ENCODE measurements around the gene PIMREG. TPM values are rescaled to one million over a fixed set of nuclear protein-coding genes. Genes with fewer than 3 reads are reported as not detected.
A peak's percentile ranks its signal among the peaks of the same experiment; 100 is the strongest.

Gene PIMREG
- 1 to 10 TPM; 6.6 to 7.3 TPM for total RNA-seq

- no peaks in the 10 kb centered on the region for H3K9me3 Mint-ChIP-seq
- ATAC-seq (replicated peaks in 1 of 2), result peak; percentile 95 to 96
These were observed at the start of gene PIMREG for GRCh38 chr17:6443692-6444570. Gene PIMREG, plus strand, starts transcription at chr17:6444455. Its CDS starts 656 bp downstream, at chr17:6445111.

GRCh38 chr17:6398955-6399354, 45.3 kb upstream of the PIMREG start:
- peaks cover 3 to 5% of the 10 kb centered on the region in 2 donors for H3K9me3 Mint-ChIP-seq
- no peak overlapping the region for H3K27ac Mint-ChIP-seq
- H3K27me3 Mint-ChIP-seq (ENCODE audit: low read depth), result peaks cover 29% of the 10 kb centered on the region
- no peak for ATAC-seq (replicated peaks in 1 of 2)
- no peak overlapping the region for H3K4me3 Mint-ChIP-seq
- DNase-seq, result no peak
- no peaks in the 10 kb centered on the region for H3K4me1 Mint-ChIP-seq (ENCODE audit: low read depth)
- H3K36me3 Mint-ChIP-seq (ENCODE audit: insufficient read depth in 2 of 2), result peaks cover 0 to 2% of the 10 kb centered on the region in 2 donors

More at GRCh38 chr17:6443692-6444570, at the start of gene PIMREG:
- H3K27me3 Mint-ChIP-seq (ENCODE audit: low read depth), result peaks cover 29% of the 10 kb centered on the region
- H3K4me3 Mint-ChIP-seq, result peak within 1 kb of the TSS; percentile 88 to 98
- peaks cover 16% of the 10 kb centered on the region for H3K4me1 Mint-ChIP-seq (ENCODE audit: low read depth)
- no peaks in the 10 kb centered on the region for H3K36me3 Mint-ChIP-seq (ENCODE audit: insufficient read depth in 2 of 2)
- DNase-seq, result peak; percentile 95 to 96
- H3K27ac Mint-ChIP-seq, result peak within 1 kb of the TSS; percentile 49

GRCh38 chr17:6402258-6402657, 42.0 kb upstream of the PIMREG start:
- no peaks in the 10 kb centered on the region for H3K4me1 Mint-ChIP-seq (ENCODE audit: low read depth)
- H3K27me3 Mint-ChIP-seq (ENCODE audit: low read depth), result peaks cover 28% of the 10 kb centered on the region
- H3K4me3 Mint-ChIP-seq, result no peak overlapping the region
- DNase-seq (no peak), ATAC-seq (replicated peaks in 1 of 2) (no peak)
- peaks cover 0 to 2% of the 10 kb centered on the region in 2 donors for H3K36me3 Mint-ChIP-seq (ENCODE audit: insufficient read depth in 2 of 2)
- H3K27ac Mint-ChIP-seq, result no peak overlapping the region
- H3K9me3 Mint-ChIP-seq, result peaks cover 3 to 5% of the 10 kb centered on the region in 2 donors

- ATAC-seq (replicated peaks in 1 of 2) (no peak), DNase-seq (no peak)
- no peaks in the 10 kb centered on the region for H3K9me3 Mint-ChIP-seq
- H3K27me3 Mint-ChIP-seq (ENCODE audit: low read depth), result peaks cover 33% of the 10 kb centered on the region
- no peak overlapping the region for H3K27ac Mint-ChIP-seq
- H3K4me3 Mint-ChIP-seq, result no peak overlapping the region
- H3K36me3 Mint-ChIP-seq (ENCODE audit: insufficient read depth in 2 of 2), result no peaks in the 10 kb centered on the region
- no peaks in the 10 kb centered on the region for H3K4me1 Mint-ChIP-seq (ENCODE audit: low read depth)
These were observed 36.0 kb upstream of the PIMREG start for GRCh38 chr17:6408276-6408675.

GRCh38 chr17:6408735-6409134, 35.5 kb upstream of the PIMREG start:
- Mint-ChIP-seq H3K36me3 (ENCODE audit: insufficient read depth in 2 of 2) (no peaks in the 10 kb centered on the region), H3K9me3 (no peaks in the 10 kb centered on the region), H3K4me1 (ENCODE audit: low read depth) (no peaks in the 10 kb centered on the region), H3K4me3 (no peak overlapping the region), H3K27me3 (ENCODE audit: low read depth) (peaks cover 30% of the 10 kb centered on the region), H3K27ac (no peak overlapping the region)
- ATAC-seq (replicated peaks in 1 of 2) (no peak), DNase-seq (no peak)

- Mint-ChIP-seq H3K4me3 (no peak overlapping the region), H3K9me3 (no peaks in the 10 kb centered on the region), H3K27me3 (ENCODE audit: low read depth) (peaks cover 15% of the 10 kb centered on the region), H3K27ac (no peak overlapping the region), H3K36me3 (ENCODE audit: insufficient read depth in 2 of 2) (no peaks in the 10 kb centered on the region), H3K4me1 (ENCODE audit: low read depth) (no peaks in the 10 kb centered on the region)
- ATAC-seq (replicated peaks in 1 of 2) (peak; percentile 45 to 52), DNase-seq (no peak)
These were observed 31.2 kb upstream of the PIMREG start for GRCh38 chr17:6413065-6413464.

- no peak overlapping the region for H3K27ac Mint-ChIP-seq
- no peaks in the 10 kb centered on the region for H3K9me3 Mint-ChIP-seq
- no peak overlapping the region for H3K4me3 Mint-ChIP-seq
- H3K4me1 Mint-ChIP-seq (ENCODE audit: low read depth), result no peaks in the 10 kb centered on the region
- DNase-seq (no peak), ATAC-seq (replicated peaks in 1 of 2) (no peak)
- no peaks in the 10 kb centered on the region for H3K36me3 Mint-ChIP-seq (ENCODE audit: insufficient read depth in 2 of 2)
- peaks cover 13% of the 10 kb centered on the region for H3K27me3 Mint-ChIP-seq (ENCODE audit: low read depth)
These were observed 28.6 kb upstream of the PIMREG start for GRCh38 chr17:6415616-6416015.

- peaks cover 28% of the 10 kb centered on the region for H3K27me3 Mint-ChIP-seq (ENCODE audit: low read depth)
These were observed 24.0 kb upstream of the PIMREG start for GRCh38 chr17:6420173-6420641.

GRCh38 chr17:6421700-6422604, 22.3 kb upstream of the PIMREG start:
- peak; percentile 73 to 87 for ATAC-seq (replicated peaks in 1 of 2)
- H3K36me3 Mint-ChIP-seq (ENCODE audit: insufficient read depth in 2 of 2), result no peaks in the 10 kb centered on the region
- no peak overlapping the region for H3K27ac Mint-ChIP-seq
- no peak overlapping the region for H3K4me3 Mint-ChIP-seq
- no peaks in the 10 kb centered on the region for H3K9me3 Mint-ChIP-seq
- peak; percentile 77 to 82 for DNase-seq
- peaks cover 10% of the 10 kb centered on the region for H3K4me1 Mint-ChIP-seq (ENCODE audit: low read depth)
- peaks cover 28% of the 10 kb centered on the region for H3K27me3 Mint-ChIP-seq (ENCODE audit: low read depth)

More at GRCh38 chr17:6420173-6420641, 24.0 kb upstream of the PIMREG start:
- no peak overlapping the region for H3K4me3 Mint-ChIP-seq
- H3K9me3 Mint-ChIP-seq, result no peaks in the 10 kb centered on the region
- H3K27ac Mint-ChIP-seq, result no peak overlapping the region
- no peaks in the 10 kb centered on the region for H3K36me3 Mint-ChIP-seq (ENCODE audit: insufficient read depth in 2 of 2)
- DNase-seq (peak in 1 of 2 donors; percentile 19), ATAC-seq (replicated peaks in 1 of 2) (peak in 1 of 2 donors; percentile 21)
- peaks cover 8% of the 10 kb centered on the region for H3K4me1 Mint-ChIP-seq (ENCODE audit: low read depth)

- peaks cover 28% of the 10 kb centered on the region for H3K27me3 Mint-ChIP-seq (ENCODE audit: low read depth)
These were observed 21.5 kb upstream of the PIMREG start for GRCh38 chr17:6422654-6423241.

GRCh38 chr17:6423931-6424330, 20.3 kb upstream of the PIMREG start:
- no peaks in the 10 kb centered on the region for H3K9me3 Mint-ChIP-seq
- H3K4me1 Mint-ChIP-seq (ENCODE audit: low read depth), result peaks cover 21% of the 10 kb centered on the region
- no peak overlapping the region for H3K27ac Mint-ChIP-seq
- no peak for DNase-seq
- no peak overlapping the region for H3K4me3 Mint-ChIP-seq
- no peaks in the 10 kb centered on the region for H3K36me3 Mint-ChIP-seq (ENCODE audit: insufficient read depth in 2 of 2)
- ATAC-seq (replicated peaks in 1 of 2), result no peak
- peaks cover 28% of the 10 kb centered on the region for H3K27me3 Mint-ChIP-seq (ENCODE audit: low read depth)

More at GRCh38 chr17:6422654-6423241, 21.5 kb upstream of the PIMREG start:
- Mint-ChIP-seq H3K9me3 (no peaks in the 10 kb centered on the region), H3K4me3 (no peak overlapping the region), H3K4me1 (ENCODE audit: low read depth) (peaks cover 18% of the 10 kb centered on the region), H3K36me3 (ENCODE audit: insufficient read depth in 2 of 2) (no peaks in the 10 kb centered on the region), H3K27ac (no peak overlapping the region)
- DNase-seq (no peak), ATAC-seq (replicated peaks in 1 of 2) (no peak)

GRCh38 chr17:6425407-6425806, 18.8 kb upstream of the PIMREG start:
- DNase-seq (no peak), ATAC-seq (replicated peaks in 1 of 2) (no peak)
- H3K36me3 Mint-ChIP-seq (ENCODE audit: insufficient read depth in 2 of 2), result peaks cover 3% of the 10 kb centered on the region in 2 donors
- peaks cover 21% of the 10 kb centered on the region for H3K4me1 Mint-ChIP-seq (ENCODE audit: low read depth)
- H3K27me3 Mint-ChIP-seq (ENCODE audit: low read depth), result peaks cover 29% of the 10 kb centered on the region
- H3K4me3 Mint-ChIP-seq, result no peak overlapping the region
- H3K27ac Mint-ChIP-seq, result no peak overlapping the region
- peaks cover 2 to 3% of the 10 kb centered on the region in 2 donors for H3K9me3 Mint-ChIP-seq
